Caki2 (cell line): Measurements from ENCODE around the gene SFXN2. TPM values are rescaled to one million over a fixed set of nuclear protein-coding genes. Genes with fewer than 3 reads are reported as not detected.

Experiments used
- DNase-seq: peaks from one replicate; pipeline ENCODE4 v3.0.0-alpha.2; 2015; ENCODE audit warnings: low read depth
- in situ Hi-C: cut with HindIII; loops from 2 replicates; pipeline ENCODE4 v1.10.0; 2016; ENCODE audit warnings: low sequenced_read_pairs, low pct_unique_long_range_greater_than_20kb, mixed read lengths
- total RNA-seq: library from RNA; depleted of rRNA; stranded (reverse); fragments of >200 nt; shearing (Covaris generic); gene quantifications from 2 replicates; pipeline ENCODE4 v1.2.3, GENCODE V29; 2014; ENCODE audit warnings: low replicate concordance

Gene SFXN2
- total RNA-seq, 1 experiment from 2014 or later: 22.1 TPM

- in situ Hi-C loops: no loop called here
- DNase-seq: no peak
Observed at GRCh38 chr10:102763037-102763607, 48.7 kb downstream of the SFXN2 start.

- in situ Hi-C loops: no loop called here
- DNase-seq: no peak
Observed at GRCh38 chr10:102764470-102765161, 50.2 kb downstream of the SFXN2 start.

GRCh38 chr10:102765336-102765735 is 50.9 kb downstream of the SFXN2 start:
- in situ Hi-C loops: no loop called here
- no peak for DNase-seq

GRCh38 chr10:102767428-102768160 is 53.2 kb downstream of the SFXN2 start:
- in situ Hi-C loops: no loop called here
- DNase-seq: no peak

GRCh38 chr10:102769375-102770107 is 55.1 kb downstream of the SFXN2 start:
- DNase-seq: no peak
- in situ Hi-C loops: no loop called here

- in situ Hi-C loops: no loop called here
Observed at GRCh38 chr10:102770108-102770482, 55.7 kb downstream of the SFXN2 start.

GRCh38 chr10:102770792-102771191 is 56.4 kb downstream of the SFXN2 start:
- in situ Hi-C loops: no loop called here
- no peak for DNase-seq

More at GRCh38 chr10:102770108-102770482, 55.7 kb downstream of the SFXN2 start:
- DNase-seq: no peak

GRCh38 chr10:102773320-102773719 is 58.9 kb downstream of the SFXN2 start:
- no peak for DNase-seq
- in situ Hi-C loops: no loop called here

GRCh38 chr10:102773986-102774385 is 59.5 kb downstream of the SFXN2 start:
- no peak for DNase-seq
- in situ Hi-C loops: no loop called here

GRCh38 chr10:102775201-102775934 is 60.9 kb downstream of the SFXN2 start:
- in situ Hi-C loops: no loop called here
- no peak for DNase-seq

GRCh38 chr10:102775935-102776669 is 61.7 kb downstream of the SFXN2 start:
- no peak for DNase-seq

GRCh38 chr10:102776779-102777456 is 62.5 kb downstream of the SFXN2 start:
- in situ Hi-C loops: no loop called here

More at GRCh38 chr10:102775935-102776669, 61.7 kb downstream of the SFXN2 start:
- in situ Hi-C loops: no loop called here

GRCh38 chr10:102777711-102778453 is 63.4 kb downstream of the SFXN2 start:
- DNase-seq: no peak
- in situ Hi-C loops: no loop called here

More at GRCh38 chr10:102776779-102777456, 62.5 kb downstream of the SFXN2 start:
- DNase-seq: no peak

GRCh38 chr10:102778781-102779180 is 64.3 kb downstream of the SFXN2 start:
- in situ Hi-C loops: no loop called here
- no peak for DNase-seq

GRCh38 chr10:102779680-102780526 is 65.5 kb downstream of the SFXN2 start:
- no peak for DNase-seq
- in situ Hi-C loops: no loop called here

GRCh38 chr10:102780527-102780808 is 66.0 kb downstream of the SFXN2 start:
- in situ Hi-C loops: no loop called here
- no peak for DNase-seq
